Skeletal muscle satellite cell (primary cell): ENCODE measurements around the gene MYPN.
"Not testable (repeated sequence)": the region's sequence is repeated elsewhere in the genome, so short reads cannot be mapped to it uniquely, and the experiment has no call there.

Source experiments
- H3K27me3 ChIP-seq: 2 replicates; pipeline ENCODE4 v1.7.0; 2013; ENCODE audit warnings: low read length; ENCODE audit not compliant: control insufficient read depth, insufficient read depth
- H3K36me3 ChIP-seq: 2 replicates; pipeline ENCODE4 v1.7.0; 2013; ENCODE audit warnings: mild to moderate bottlenecking, control low read depth, low read length; ENCODE audit not compliant: insufficient read depth
- H3K4me1 ChIP-seq: 2 replicates; pipeline ENCODE4 v1.7.0; 2013; ENCODE audit warnings: low read length; ENCODE audit not compliant: control insufficient read depth, insufficient read depth
- H3K4me2 ChIP-seq: 2 replicates; pipeline ENCODE4 v1.7.0; 2013; ENCODE audit warnings: mild to moderate bottlenecking, low read length
- H3K4me3 ChIP-seq: 2 replicates; pipeline ENCODE4 v1.7.0; 2013; ENCODE audit warnings: low read length
- H3K9ac ChIP-seq: 2 replicates; pipeline ENCODE4 v1.7.0; 2013; ENCODE audit warnings: mild to moderate bottlenecking, low read depth, low read length, moderate library complexity
- H3K9me3 ChIP-seq: replicated peaks from 2 replicates; pipeline ENCODE4 v1.7.0; 2013; ENCODE audit warnings: mild to moderate bottlenecking, control low read depth, low read length

MYPN gene

DNA sequence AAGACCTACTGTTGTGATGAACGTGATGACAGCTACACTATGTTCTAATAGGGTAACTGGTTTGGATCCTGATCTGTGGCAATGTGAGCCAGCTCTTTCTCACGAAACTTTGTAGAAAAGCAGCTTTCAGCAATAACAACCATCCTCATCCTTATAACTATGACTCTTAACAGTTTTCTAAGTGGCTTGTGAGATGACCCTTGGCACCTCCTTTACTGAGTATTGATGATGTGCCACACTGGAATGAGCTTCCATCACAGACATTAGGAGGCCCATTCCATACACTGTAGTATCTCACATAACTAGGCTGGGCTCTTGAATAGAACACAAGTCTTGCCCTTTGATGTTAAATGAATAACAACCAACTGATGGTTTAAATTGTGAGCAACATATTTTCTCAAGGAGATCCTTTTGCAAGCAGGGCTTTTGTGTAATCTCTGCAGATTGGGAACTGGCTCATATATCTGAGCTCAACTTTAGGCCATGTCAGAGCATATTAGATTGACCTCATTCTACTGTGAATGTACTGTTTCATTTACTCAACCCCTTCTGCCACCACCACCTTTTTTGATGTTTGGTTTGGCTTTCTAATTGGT, 46.4 kb downstream of the MYPN start:
- H3K9me3 ChIP-seq, result no peaks in the 10 kb centered on the region
- no peak overlapping the region for H3K4me3 ChIP-seq
- H3K36me3 ChIP-seq, result peaks cover 79% of the 10 kb centered on the region
- peak overlapping the region; percentile 81 for H3K9ac ChIP-seq
- no peak overlapping the region for H3K4me2 ChIP-seq
- no peaks in the 10 kb centered on the region for H3K27me3 ChIP-seq
- H3K4me1 ChIP-seq, result peaks cover 42% of the 10 kb centered on the region

DNA sequence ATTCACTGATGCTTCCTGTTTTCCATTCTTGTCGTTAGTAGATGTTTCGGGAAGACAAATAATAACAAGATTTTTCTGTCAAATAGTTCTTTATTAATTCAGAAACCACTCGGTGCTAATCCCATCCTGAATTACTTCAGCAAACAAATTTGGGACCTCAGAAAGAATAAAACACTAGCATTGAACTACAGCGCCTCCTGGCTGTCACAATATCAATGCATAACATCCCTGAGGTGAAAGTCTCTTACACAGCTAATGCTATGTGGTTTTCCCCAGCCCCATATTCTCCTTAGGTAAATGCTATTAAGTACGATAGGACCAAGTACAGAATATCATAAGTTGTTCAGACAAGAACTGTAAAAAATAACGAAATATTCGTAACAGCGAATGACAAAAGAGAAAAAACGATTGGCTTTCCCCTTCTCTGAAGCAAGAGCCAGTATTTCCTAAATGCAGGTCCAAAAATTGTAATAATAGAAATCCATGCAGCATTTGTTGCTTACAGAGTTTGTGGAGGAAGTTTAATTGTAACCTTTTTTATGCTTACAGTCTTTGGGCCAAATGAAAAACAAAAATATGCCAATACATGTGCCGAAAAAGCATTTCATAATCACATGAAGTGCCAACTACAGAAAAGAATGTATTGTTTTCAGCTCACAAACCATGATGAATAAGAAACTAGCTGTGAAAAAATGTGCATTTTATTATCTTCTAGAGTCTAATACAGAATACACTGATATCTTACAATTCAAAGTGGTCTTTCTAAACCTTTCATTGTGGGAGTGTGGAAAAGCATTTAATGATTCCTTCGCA, 47.3 kb downstream of the MYPN start:
- Histone ChIP-seq H3K4me1 (peaks cover 42% of the 10 kb centered on the region), H3K4me2 (no peak overlapping the region), H3K27me3 (no peaks in the 10 kb centered on the region), H3K36me3 (peaks cover 77% of the 10 kb centered on the region), H3K9ac (peak overlapping the region; percentile 81), H3K9me3 (no peaks in the 10 kb centered on the region), H3K4me3 (no peak overlapping the region)

DNA sequence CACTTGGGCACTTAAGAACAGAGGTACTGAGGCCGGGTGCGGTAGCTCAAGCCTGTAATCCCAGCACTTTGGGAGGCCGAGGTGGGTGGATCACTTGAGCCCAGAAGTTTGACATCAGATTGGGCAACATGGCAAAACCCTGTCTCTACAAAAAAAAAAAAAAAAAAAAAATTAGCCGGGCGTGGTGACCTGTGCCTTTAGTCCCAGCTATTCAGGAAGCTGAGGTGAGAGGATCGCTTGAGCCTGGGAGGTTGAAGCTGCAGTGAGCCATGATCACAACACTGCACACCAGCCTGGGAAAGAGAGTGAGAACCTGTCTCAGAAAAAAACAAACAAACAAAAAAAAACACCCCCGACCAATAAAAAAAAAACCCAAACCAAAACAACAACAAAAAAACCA, 48.2 kb downstream of the MYPN start:
- not testable (repeated sequence) for H3K4me3 ChIP-seq, H3K4me2 ChIP-seq, H3K9me3 ChIP-seq, H3K27me3 ChIP-seq, H3K9ac ChIP-seq
- Histone ChIP-seq H3K36me3 (peaks cover 77% of the 10 kb centered on the region), H3K4me1 (peaks cover 41% of the 10 kb centered on the region)

DNA sequence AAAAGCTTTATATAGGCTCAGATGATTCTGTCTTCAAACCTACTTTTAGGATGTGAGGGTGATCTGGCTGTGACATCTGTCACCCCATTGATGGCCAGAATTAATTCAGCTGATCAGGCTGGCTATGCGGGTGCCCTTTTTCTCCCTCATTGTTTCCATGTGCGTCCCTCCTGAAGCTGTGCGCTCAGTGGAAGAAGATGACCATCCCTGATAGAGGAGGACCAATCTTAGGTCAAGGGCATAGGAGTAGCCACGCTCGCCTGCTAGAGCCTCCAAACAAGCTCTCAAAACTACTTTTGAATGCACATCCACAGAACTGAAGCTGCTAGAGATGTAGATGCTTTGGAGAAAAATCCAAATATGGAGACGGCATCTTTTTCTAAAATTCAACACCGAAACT, 48.7 kb downstream of the MYPN start:
- Histone ChIP-seq H3K4me1 (peaks cover 37% of the 10 kb centered on the region), H3K36me3 (peaks cover 82% of the 10 kb centered on the region), H3K4me2 (no peak overlapping the region), H3K4me3 (no peak overlapping the region), H3K9ac (no peak overlapping the region), H3K9me3 (no peaks in the 10 kb centered on the region), H3K27me3 (no peaks in the 10 kb centered on the region)

DNA sequence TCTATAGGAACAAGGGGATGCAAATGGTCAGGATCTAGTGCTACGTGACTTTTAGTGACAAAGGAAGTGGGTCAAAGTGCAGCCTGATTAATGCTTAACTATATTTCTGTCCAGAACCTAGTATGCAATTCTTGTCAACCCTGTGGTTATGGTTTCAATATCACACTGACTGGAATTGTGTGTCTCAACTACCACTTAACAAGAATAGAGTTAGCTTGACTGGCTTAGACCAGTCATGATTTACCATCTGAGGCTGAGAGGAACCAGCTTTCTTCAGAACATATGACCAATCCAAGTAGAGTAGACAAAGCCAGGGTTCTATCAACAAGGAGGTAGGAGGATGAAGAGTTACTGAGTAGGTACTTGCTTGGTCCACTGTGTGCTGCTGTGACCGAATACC, 54.4 kb downstream of the MYPN start:
- H3K36me3 ChIP-seq, result peaks cover 89% of the 10 kb centered on the region
- no peaks in the 10 kb centered on the region for H3K4me1 ChIP-seq
- H3K4me2 ChIP-seq, result no peak overlapping the region
- no peaks in the 10 kb centered on the region for H3K27me3 ChIP-seq
- H3K4me3 ChIP-seq, result no peak overlapping the region
- H3K9ac ChIP-seq, result no peak overlapping the region
- no peaks in the 10 kb centered on the region for H3K9me3 ChIP-seq

DNA sequence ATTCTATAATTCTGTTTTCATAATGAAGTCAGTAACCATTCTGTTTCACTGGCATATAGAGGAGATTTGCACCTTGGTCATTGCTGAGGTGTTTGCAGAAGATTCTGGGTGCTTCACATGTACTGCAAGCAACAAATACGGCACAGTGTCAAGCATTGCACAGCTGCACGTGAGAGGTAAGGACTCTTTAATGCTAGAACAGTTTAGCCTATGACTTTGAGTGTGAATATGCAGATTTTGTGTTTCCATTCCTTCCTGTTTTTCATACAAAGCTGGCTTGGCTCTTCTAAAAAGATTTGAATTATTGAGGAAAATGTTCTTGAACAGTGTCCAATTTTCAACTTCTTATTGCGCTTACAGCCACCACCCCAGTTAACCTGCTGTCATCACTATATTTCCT, 56.4 kb downstream of the MYPN start:
- no peaks in the 10 kb centered on the region for H3K4me1 ChIP-seq
- no peaks in the 10 kb centered on the region for H3K9me3 ChIP-seq
- no peak overlapping the region for H3K4me2 ChIP-seq
- H3K9ac ChIP-seq, result no peak overlapping the region
- H3K27me3 ChIP-seq, result no peaks in the 10 kb centered on the region
- peaks cover 85% of the 10 kb centered on the region for H3K36me3 ChIP-seq
- no peak overlapping the region for H3K4me3 ChIP-seq

DNA sequence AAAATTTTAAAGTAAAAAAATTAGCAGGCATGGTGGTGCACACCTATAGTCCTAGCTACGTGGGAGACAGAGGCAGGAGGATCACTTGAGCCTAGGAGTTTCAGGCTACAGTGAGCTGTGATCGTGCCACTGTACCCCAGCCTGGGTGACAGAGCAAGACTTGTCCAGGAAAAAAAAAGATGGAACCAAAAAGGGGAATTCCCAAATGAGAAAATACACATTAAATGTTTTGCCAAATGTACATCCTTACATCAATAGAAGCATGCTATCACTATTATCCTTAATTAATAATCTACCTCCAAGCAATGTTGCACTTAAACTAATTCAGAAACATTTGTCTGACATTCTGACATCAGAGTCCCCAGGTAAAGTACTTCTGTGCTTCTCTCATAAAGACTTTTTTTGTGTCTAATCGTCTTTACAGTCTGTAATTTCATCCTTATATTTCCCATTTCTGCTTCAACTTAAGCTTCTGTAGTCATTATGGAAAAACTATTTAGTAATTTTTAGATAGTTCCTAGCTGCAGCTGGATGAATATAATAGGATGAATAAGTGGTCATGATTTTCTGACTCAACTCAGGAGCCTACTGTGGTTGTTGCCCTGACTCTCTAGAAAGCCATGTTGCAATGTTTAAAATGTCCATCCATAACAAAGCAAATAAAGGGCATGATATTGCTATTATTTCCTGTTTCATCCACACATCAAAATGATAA, 57.7 kb downstream of the MYPN start:
- Histone ChIP-seq H3K27me3 (no peaks in the 10 kb centered on the region), H3K9me3 (no peaks in the 10 kb centered on the region), H3K36me3 (peaks cover 81% of the 10 kb centered on the region), H3K4me3 (no peak overlapping the region), H3K4me1 (no peaks in the 10 kb centered on the region), H3K9ac (no peak overlapping the region), H3K4me2 (no peak overlapping the region)

DNA sequence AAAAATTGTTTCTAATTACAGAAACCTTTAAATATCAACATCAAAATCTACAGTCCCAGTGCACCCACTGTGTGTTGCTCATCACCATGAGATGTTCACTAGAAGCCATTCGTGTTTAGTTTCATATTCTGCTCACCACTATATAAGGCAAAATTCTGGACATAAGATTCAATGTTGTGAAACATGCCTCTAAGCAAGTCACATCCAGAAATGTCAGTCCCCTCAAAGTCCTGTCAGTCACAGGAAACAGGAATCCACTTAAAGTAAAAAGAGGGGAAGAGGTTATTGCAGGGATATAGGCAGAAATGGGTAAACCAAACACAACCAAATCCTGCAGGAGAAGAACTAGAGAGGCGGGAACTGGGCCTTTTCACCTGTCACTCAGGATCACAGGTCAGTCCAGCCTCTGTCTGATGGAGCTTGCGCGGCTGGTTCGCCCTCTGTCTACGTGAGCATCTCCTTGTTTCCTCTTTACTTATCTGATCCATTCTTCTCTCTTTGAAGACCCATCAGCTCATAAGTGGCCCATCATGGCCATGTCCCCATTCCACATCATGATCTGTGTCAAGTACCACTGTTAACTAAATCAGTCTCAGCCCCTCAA, 58.4 kb downstream of the MYPN start:
- Histone ChIP-seq H3K27me3 (no peaks in the 10 kb centered on the region), H3K4me2 (no peak overlapping the region), H3K9me3 (no peaks in the 10 kb centered on the region), H3K4me1 (no peaks in the 10 kb centered on the region), H3K4me3 (no peak overlapping the region), H3K36me3 (peaks cover 80% of the 10 kb centered on the region), H3K9ac (no peak overlapping the region)

DNA sequence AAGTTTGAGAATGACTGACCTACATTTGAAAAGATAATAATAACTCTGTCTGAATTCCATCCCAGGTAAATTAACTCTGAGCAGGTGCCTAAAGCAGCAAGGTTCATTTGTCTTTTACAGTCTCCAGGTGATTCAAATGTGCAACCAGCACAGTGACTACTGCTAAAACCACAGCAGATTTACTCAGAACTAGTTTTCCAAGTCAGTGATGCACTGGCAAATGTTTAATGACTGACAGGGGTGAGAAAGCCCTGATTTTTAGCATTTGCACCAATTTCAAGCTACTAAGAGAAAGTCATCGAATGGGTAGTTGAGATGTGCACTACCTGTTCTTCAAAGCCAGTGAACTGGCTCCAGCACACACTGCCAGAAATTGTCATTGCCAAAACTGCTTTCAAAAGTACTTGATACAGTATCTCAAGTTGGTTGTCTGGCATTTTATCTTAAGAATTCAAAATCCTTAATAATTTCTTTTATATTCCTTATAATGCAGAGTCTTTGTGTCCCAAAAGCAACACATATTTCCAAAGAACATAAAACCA, 62.3 kb downstream of the MYPN start:
- H3K4me2 ChIP-seq, result no peak overlapping the region
- peaks cover 81% of the 10 kb centered on the region for H3K36me3 ChIP-seq
- H3K27me3 ChIP-seq, result no peaks in the 10 kb centered on the region
- H3K4me1 ChIP-seq, result peaks cover 5% of the 10 kb centered on the region
- H3K9ac ChIP-seq, result no peak overlapping the region
- no peak overlapping the region for H3K4me3 ChIP-seq
- no peaks in the 10 kb centered on the region for H3K9me3 ChIP-seq

DNA sequence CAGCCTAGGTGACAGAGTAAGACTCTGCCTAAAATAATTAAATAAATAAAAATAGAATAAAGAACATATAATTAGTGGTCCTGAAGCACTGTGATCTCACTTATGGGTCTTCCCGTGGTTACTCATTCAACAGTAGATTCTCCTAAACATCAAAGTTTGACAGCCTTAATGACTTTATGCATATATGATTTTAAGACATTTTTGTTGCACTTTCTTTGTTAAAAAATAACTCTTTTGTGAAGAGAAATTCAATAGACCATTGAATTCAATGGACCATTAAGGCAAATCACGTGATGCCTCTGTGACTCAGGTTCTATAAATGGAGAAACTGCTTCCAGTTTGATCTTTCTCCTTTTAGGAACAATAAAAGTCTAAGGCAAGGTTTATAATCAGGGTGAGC, 63.0 kb downstream of the MYPN start:
- Histone ChIP-seq H3K9ac (no peak overlapping the region), H3K9me3 (no peaks in the 10 kb centered on the region), H3K27me3 (no peaks in the 10 kb centered on the region), H3K4me1 (peaks cover 5% of the 10 kb centered on the region), H3K4me3 (no peak overlapping the region), H3K36me3 (peaks cover 82% of the 10 kb centered on the region), H3K4me2 (no peak overlapping the region)

DNA sequence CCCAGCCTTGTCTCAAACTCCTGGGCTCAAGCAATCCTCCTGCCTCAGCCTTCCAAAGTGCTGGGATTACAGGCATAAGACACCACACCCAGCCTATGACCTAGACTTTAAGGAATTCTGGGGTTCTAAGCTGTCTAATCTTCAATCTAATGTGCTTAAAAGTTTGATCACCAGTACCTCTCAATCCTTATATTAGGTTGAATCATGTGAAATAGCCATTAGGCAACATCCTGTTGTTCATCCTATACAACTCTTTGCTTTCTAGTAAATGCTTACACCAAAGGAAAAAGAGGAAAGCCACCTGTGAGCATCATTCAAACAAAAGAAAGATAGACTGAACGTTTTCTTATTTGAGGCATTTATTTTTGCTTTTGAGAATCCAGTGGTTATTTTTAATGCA, 66.7 kb downstream of the MYPN start:
- H3K4me1 ChIP-seq, result peaks cover 5% of the 10 kb centered on the region
- H3K9ac ChIP-seq, result no peak overlapping the region
- no peak overlapping the region for H3K4me2 ChIP-seq
- H3K27me3 ChIP-seq, result no peaks in the 10 kb centered on the region
- H3K4me3 ChIP-seq, result no peak overlapping the region
- peaks cover 80% of the 10 kb centered on the region for H3K36me3 ChIP-seq
- no peaks in the 10 kb centered on the region for H3K9me3 ChIP-seq
